ENCODE data around the gene ZHX3.

ZHX3 gene

GRCh38 chr20:41277049-41277448 is 40.5 kb downstream of the ZHX3 start:
- Mint-ChIP-seq H3K4me3 (no peak overlapping the region), H3K9me3 (peaks cover 2% of the 10 kb centered on the region), H3K4me1 (peaks cover 6% of the 10 kb centered on the region), H3K27ac (no peak overlapping the region), H3K27me3 (no peaks in the 10 kb centered on the region), H3K36me3 (peaks cover 5% of the 10 kb centered on the region)
- no peak for DNase-seq (ENCODE audit: low spot score in 2 of 2)
- ATAC-seq (ENCODE audit: low read depth): no peak

GRCh38 chr20:41276317-41276751 is 41.2 kb downstream of the ZHX3 start:
- no peak for ATAC-seq (ENCODE audit: low read depth)
- no peak for DNase-seq (ENCODE audit: low spot score in 2 of 2)
- Mint-ChIP-seq H3K36me3 (peaks cover 5% of the 10 kb centered on the region), H3K4me1 (peaks cover 6% of the 10 kb centered on the region), H3K4me3 (no peak overlapping the region), H3K27ac (no peak overlapping the region), H3K9me3 (peaks cover 2% of the 10 kb centered on the region), H3K27me3 (no peaks in the 10 kb centered on the region)

- Mint-ChIP-seq H3K27ac (no peak overlapping the region), H3K4me1 (peaks cover 6% of the 10 kb centered on the region), H3K27me3 (no peaks in the 10 kb centered on the region), H3K36me3 (peaks cover 5% of the 10 kb centered on the region), H3K4me3 (no peak overlapping the region), H3K9me3 (peaks cover 2% of the 10 kb centered on the region)
- ATAC-seq (ENCODE audit: low read depth): no peak
- DNase-seq (ENCODE audit: low spot score in 2 of 2): no peak
Measured at GRCh38 chr20:41275301-41275731, 42.2 kb downstream of the ZHX3 start.

- Mint-ChIP-seq H3K27ac (no peak overlapping the region), H3K4me1 (peaks cover 2% of the 10 kb centered on the region), H3K4me3 (no peak overlapping the region), H3K27me3 (no peaks in the 10 kb centered on the region), H3K36me3 (peaks cover 5% of the 10 kb centered on the region), H3K9me3 (peaks cover 2% of the 10 kb centered on the region)
- no peak for ATAC-seq (ENCODE audit: low read depth)
- no peak for DNase-seq (ENCODE audit: low spot score in 2 of 2)
Measured at GRCh38 chr20:41274152-41274551, 43.4 kb downstream of the ZHX3 start.

GRCh38 chr20:41273445-41273844 is 44.1 kb downstream of the ZHX3 start:
- Mint-ChIP-seq H3K27me3 (no peaks in the 10 kb centered on the region), H3K27ac (no peak overlapping the region), H3K4me3 (no peak overlapping the region), H3K36me3 (peaks cover 5% of the 10 kb centered on the region), H3K4me1 (peaks cover 2% of the 10 kb centered on the region), H3K9me3 (peaks cover 2% of the 10 kb centered on the region)
- no peak for ATAC-seq (ENCODE audit: low read depth)
- no peak for DNase-seq (ENCODE audit: low spot score in 2 of 2)

GRCh38 chr20:41272339-41272738 is 45.2 kb downstream of the ZHX3 start:
- H3K4me1 Mint-ChIP-seq: peaks cover 2% of the 10 kb centered on the region
- H3K36me3 Mint-ChIP-seq: peaks cover 8% of the 10 kb centered on the region
- H3K4me3 Mint-ChIP-seq: no peak overlapping the region
- no peaks in the 10 kb centered on the region for H3K27me3 Mint-ChIP-seq
- no peak overlapping the region for H3K27ac Mint-ChIP-seq
- no peak for ATAC-seq (ENCODE audit: low read depth)
- no peak for DNase-seq (ENCODE audit: low spot score in 2 of 2)
- H3K9me3 Mint-ChIP-seq: peaks cover 2% of the 10 kb centered on the region

- Mint-ChIP-seq H3K4me3 (no peak overlapping the region), H3K4me1 (peaks cover 2% of the 10 kb centered on the region), H3K36me3 (peaks cover 8% of the 10 kb centered on the region), H3K9me3 (peaks cover 2% of the 10 kb centered on the region), H3K27ac (no peak overlapping the region), H3K27me3 (no peaks in the 10 kb centered on the region)
- DNase-seq (ENCODE audit: low spot score in 2 of 2) (no peak), ATAC-seq (ENCODE audit: low read depth) (no peak)
Measured at GRCh38 chr20:41268917-41269652, 48.4 kb downstream of the ZHX3 start.

- Mint-ChIP-seq H3K27me3 (no peaks in the 10 kb centered on the region), H3K4me1 (peaks cover 2% of the 10 kb centered on the region), H3K9me3 (peaks cover 2% of the 10 kb centered on the region), H3K27ac (no peak overlapping the region), H3K36me3 (peaks cover 8% of the 10 kb centered on the region), H3K4me3 (no peak overlapping the region)
- DNase-seq (ENCODE audit: low spot score in 2 of 2): no peak
- ATAC-seq (ENCODE audit: low read depth): no peak
Measured at GRCh38 chr20:41268402-41268801, 49.1 kb downstream of the ZHX3 start.

GRCh38 chr20:41265938-41266337 is 51.6 kb downstream of the ZHX3 start:
- no peaks in the 10 kb centered on the region for H3K27me3 Mint-ChIP-seq
- no peak for DNase-seq (ENCODE audit: low spot score in 2 of 2)
- no peaks in the 10 kb centered on the region for H3K9me3 Mint-ChIP-seq
- peaks cover 5% of the 10 kb centered on the region for H3K36me3 Mint-ChIP-seq
- no peak for ATAC-seq (ENCODE audit: low read depth)
- no peak overlapping the region for H3K4me3 Mint-ChIP-seq
- H3K27ac Mint-ChIP-seq: no peak overlapping the region
- H3K4me1 Mint-ChIP-seq: no peaks in the 10 kb centered on the region

- H3K27ac Mint-ChIP-seq: no peak overlapping the region
- no peak for DNase-seq (ENCODE audit: low spot score in 2 of 2)
- no peaks in the 10 kb centered on the region for H3K4me1 Mint-ChIP-seq
- H3K27me3 Mint-ChIP-seq: no peaks in the 10 kb centered on the region
- ATAC-seq (ENCODE audit: low read depth): no peak
- H3K9me3 Mint-ChIP-seq: no peaks in the 10 kb centered on the region
- H3K36me3 Mint-ChIP-seq: peaks cover 5% of the 10 kb centered on the region
- H3K4me3 Mint-ChIP-seq: no peak overlapping the region
Measured at GRCh38 chr20:41264819-41265218, 52.7 kb downstream of the ZHX3 start.

- H3K27me3 Mint-ChIP-seq: no peaks in the 10 kb centered on the region
- no peak overlapping the region for H3K27ac Mint-ChIP-seq
- no peaks in the 10 kb centered on the region for H3K4me1 Mint-ChIP-seq
- ATAC-seq (ENCODE audit: low read depth) (no peak), DNase-seq (ENCODE audit: low spot score in 2 of 2) (no peak)
- no peaks in the 10 kb centered on the region for H3K9me3 Mint-ChIP-seq
- H3K36me3 Mint-ChIP-seq: no peaks in the 10 kb centered on the region
- no peak overlapping the region for H3K4me3 Mint-ChIP-seq
Measured at GRCh38 chr20:41261790-41262717, 55.5 kb downstream of the ZHX3 start.

GRCh38 chr20:41261260-41261659 is 56.3 kb downstream of the ZHX3 start:
- ATAC-seq (ENCODE audit: low read depth): no peak
- no peak for DNase-seq (ENCODE audit: low spot score in 2 of 2)

GRCh38 chr20:41260734-41261220 is 56.8 kb downstream of the ZHX3 start:
- Mint-ChIP-seq H3K27me3 (no peaks in the 10 kb centered on the region), H3K36me3 (no peaks in the 10 kb centered on the region), H3K27ac (no peak overlapping the region), H3K4me1 (no peaks in the 10 kb centered on the region), H3K4me3 (no peak overlapping the region), H3K9me3 (no peaks in the 10 kb centered on the region)
- no peak for DNase-seq (ENCODE audit: low spot score in 2 of 2)
- ATAC-seq (ENCODE audit: low read depth): no peak

More at GRCh38 chr20:41261260-41261659, 56.3 kb downstream of the ZHX3 start:
- no peak overlapping the region for H3K4me3 Mint-ChIP-seq
- no peaks in the 10 kb centered on the region for H3K36me3 Mint-ChIP-seq
- H3K9me3 Mint-ChIP-seq: no peaks in the 10 kb centered on the region
- H3K27ac Mint-ChIP-seq: no peak overlapping the region
- no peaks in the 10 kb centered on the region for H3K27me3 Mint-ChIP-seq
- H3K4me1 Mint-ChIP-seq: no peaks in the 10 kb centered on the region

GRCh38 chr20:41259309-41259708 is 58.2 kb downstream of the ZHX3 start:
- DNase-seq (ENCODE audit: low spot score in 2 of 2) (no peak), ATAC-seq (ENCODE audit: low read depth) (no peak)
- Mint-ChIP-seq H3K4me1 (no peaks in the 10 kb centered on the region), H3K4me3 (no peak overlapping the region), H3K36me3 (no peaks in the 10 kb centered on the region), H3K9me3 (no peaks in the 10 kb centered on the region), H3K27ac (no peak overlapping the region), H3K27me3 (no peaks in the 10 kb centered on the region)

All from memory B cell (primary cell).